Naive thymus-derived CD4-positive, alpha-beta T cell (primary cell): ENCODE data around the gene LRRFIP1. TPM values are rescaled to one million over a fixed set of nuclear protein-coding genes. Genes with fewer than 3 reads are reported as not detected.

ENCODE experiments used
- ATAC-seq: fragments of 150-1000 bp; cut with Tn5 transposase; 2 replicates; pipeline ENCODE4 v1.10.0; 2021; ENCODE audit warnings: mild to moderate bottlenecking, moderate library complexity
- CTCF ChIA-PET: fragments of 350-600 bp; sonication (Branson Sonifier 250); formaldehyde crosslinking; loops from one replicate; lab custom pipeline; 2021; ENCODE audit warnings: antibody characterized with exemption; lab: Charles Lee
- POLR2A ChIA-PET: fragments of 350-600 bp; sonication (Branson Sonifier 250); formaldehyde crosslinking; loops from one replicate; lab custom pipeline; 2021; ENCODE audit warnings: antibody characterized with exemption, inconsistent platforms; lab: Charles Lee
- DNase-seq, 9 donors: peaks; one replicate each; pipeline versions ENCODE4 v3.0.0 to v3.0.0-alpha.2; 2020 to 2022; ENCODE audit warnings: mixed read lengths in 1 of 9
- H3K27ac ChIP-seq: one replicate; pipeline ENCODE4 v1.7.0; 2013; ENCODE audit warnings: mild to moderate bottlenecking, low read depth, low read length, moderate library complexity
- H3K27me3 ChIP-seq, 2 donors: one replicate each; pipeline ENCODE4 v1.7.0; 2013; ENCODE audit warnings: low read length in 2 of 2, mild to moderate bottlenecking in 2 of 2, moderate library complexity in 2 of 2; ENCODE audit not compliant: control insufficient read depth in 2 of 2, insufficient read depth in 2 of 2
- H3K36me3 ChIP-seq, 3 experiments: 1 replicate in 2 of 3; 2 replicates in 1 of 3; pipeline ENCODE4 v1.7.0; 2013; ENCODE audit warnings: low read length in 3 of 3, mild to moderate bottlenecking in 3 of 3, moderate library complexity in 1 of 3; ENCODE audit not compliant: insufficient read depth in 3 of 3, control insufficient read depth in 2 of 3
- H3K4me1 ChIP-seq, 2 donors: one replicate each; pipeline ENCODE4 v1.7.0; 2013; ENCODE audit warnings: low read length in 2 of 2, mild to moderate bottlenecking in 2 of 2, moderate library complexity in 1 of 2; ENCODE audit not compliant: control insufficient read depth in 2 of 2, insufficient read depth in 2 of 2
- H3K4me3 ChIP-seq: 2 replicates; pipeline ENCODE4 v1.7.0; 2013; ENCODE audit warnings: mild to moderate bottlenecking, low read length
- H3K9me3 ChIP-seq, 3 experiments: 1 replicate in 2 of 3; 2 replicates in 1 of 3; pipeline ENCODE4 v1.7.0; 2013; ENCODE audit warnings: low read length in 3 of 3; ENCODE audit not compliant: control insufficient read depth in 2 of 3
- H3K27ac Mint-ChIP-seq, 9 donors: one replicate each; pipeline ENCODE4 v1.8.0; 2020 to 2022; ENCODE audit warnings: mixed read lengths in 9 of 9, mild to moderate bottlenecking in 8 of 9, moderate library complexity in 5 of 9, inconsistent platforms in 2 of 9
- H3K27me3 Mint-ChIP-seq, 5 donors: one replicate each; pipeline ENCODE4 v1.8.0; 2021 to 2022; ENCODE audit warnings: mixed read lengths in 5 of 5, mild to moderate bottlenecking in 1 of 5
- H3K36me3 Mint-ChIP-seq, 5 donors: one replicate each; pipeline ENCODE4 v1.8.0; 2020 to 2022; ENCODE audit warnings: mixed read lengths in 5 of 5, mild to moderate bottlenecking in 3 of 5, inconsistent platforms in 1 of 5
- H3K4me1 Mint-ChIP-seq, 7 donors: one replicate each; pipeline ENCODE4 v1.8.0; 2020 to 2022; ENCODE audit warnings: mixed read lengths in 7 of 7, mild to moderate bottlenecking in 3 of 7, inconsistent platforms in 1 of 7
- H3K4me3 Mint-ChIP-seq, 10 donors: one replicate each; pipeline ENCODE4 v1.8.0; 2020 to 2022; ENCODE audit warnings: mild to moderate bottlenecking in 10 of 10, mixed read lengths in 10 of 10, moderate library complexity in 6 of 10, inconsistent platforms in 2 of 10
- H3K9me3 Mint-ChIP-seq, 11 donors: one replicate each; pipeline ENCODE4 v1.8.0; 2020 to 2022; ENCODE audit warnings: mixed read lengths in 11 of 11, mild to moderate bottlenecking in 4 of 11, inconsistent platforms in 1 of 11, moderate library complexity in 1 of 11
- intact Hi-C, 2 donors: fragments of 100-400 bp; cut with micrococcal nuclease; formaldehyde crosslinking; loops; one replicate each; pipeline ENCODE4 v1.15.1; 2023
- polyA plus RNA-seq, 2 donors: library from polyadenylated mRNA; unstranded; fragments of 300-500 nt; fragmentation: Illumina TruSeq; gene quantifications; one replicate each; pipeline ENCODE4 v1.2.3, GENCODE V29; 2021
- total RNA-seq, 6 experiments: library from RNA in 5 of 6; stranded (reverse) in 5 of 6; gene quantifications; 1 replicate in 5 of 6; 2 replicates in 1 of 6; pipeline ENCODE4 v1.2.3 and lab custom pipeline; 2021 to 2026

LRRFIP1 gene
- total and polyA plus RNA-seq, 7 experiments from 2014 or later = 82.2 to 257 (median 105) TPM

GRCh38 chr2:237598468-237599208, 28.7 kb upstream of the LRRFIP1 start:
- no peak overlapping the region for H3K4me3 Mint-ChIP-seq
- POLR2A ChIA-PET = no interaction called here
- H3K9me3 Mint-ChIP-seq = peaks cover 0 to 3% (median 0%) of the 10 kb centered on the region in 11 donors
- DNase-seq (no peak), ATAC-seq (no peak)
- Histone ChIP-seq H3K4me1 (peaks cover 3 to 13% of the 10 kb centered on the region in 2 donors), H3K9me3 (no peaks in the 10 kb centered on the region), H3K27me3 (no peaks in the 10 kb centered on the region), H3K4me3 (no peak overlapping the region), H3K36me3 (no peaks in the 10 kb centered on the region), H3K27ac (no peak overlapping the region)
- no peaks in the 10 kb centered on the region for H3K27me3 Mint-ChIP-seq
- intact Hi-C loops = no loop called here
- H3K27ac Mint-ChIP-seq = peak overlapping the region in 8 of 9 donors; percentile 68 to 99 (median 81)
- no peaks in the 10 kb centered on the region for H3K36me3 Mint-ChIP-seq
- H3K4me1 Mint-ChIP-seq = peaks cover 18 to 29% (median 25%) of the 10 kb centered on the region in 7 donors
- CTCF ChIA-PET = no interaction called here

GRCh38 chr2:237599465-237600110, 27.8 kb upstream of the LRRFIP1 start:
- Histone ChIP-seq H3K36me3 (no peaks in the 10 kb centered on the region), H3K27me3 (no peaks in the 10 kb centered on the region), H3K4me1 (peaks cover 8 to 16% of the 10 kb centered on the region in 2 donors), H3K4me3 (no peak overlapping the region), H3K9me3 (no peaks in the 10 kb centered on the region), H3K27ac (no peak overlapping the region)
- DNase-seq (no peak), ATAC-seq (no peak)
- intact Hi-C loops = loop anchor here (5.0 to 10.0 kb wide), 2 partner anchors 98 to 175 kb away; no protein-coding TSS in a partner anchor
- Mint-ChIP-seq H3K27ac (peak overlapping the region in 7 of 9 donors; percentile 24 to 99 (median 87)), H3K4me1 (peaks cover 26 to 34% (median 31%) of the 10 kb centered on the region in 7 donors), H3K4me3 (no peak overlapping the region), H3K27me3 (no peaks in the 10 kb centered on the region), H3K9me3 (peaks cover 0 to 3% (median 0%) of the 10 kb centered on the region in 11 donors), H3K36me3 (no peaks in the 10 kb centered on the region)
- CTCF ChIA-PET = no interaction called here
- POLR2A ChIA-PET = no interaction called here

GRCh38 chr2:237600205-237600846, 27.1 kb upstream of the LRRFIP1 start:
- H3K9me3 Mint-ChIP-seq = peaks cover 0 to 3% (median 0%) of the 10 kb centered on the region in 11 donors
- ChIA-PET POLR2A (interaction anchor here (1.3 kb wide), 1 partner anchor 15 kb away, joined by 3 read pairs; no protein-coding TSS in a partner anchor), CTCF (no interaction called here)
- H3K36me3 Mint-ChIP-seq = no peaks in the 10 kb centered on the region
- ATAC-seq (no peak), DNase-seq (no peak)
- H3K27ac Mint-ChIP-seq = peak overlapping the region in 7 of 9 donors; percentile 24 to 99 (median 97)
- intact Hi-C loops = loop anchor here (5.0 to 10.0 kb wide), 2 partner anchors 97 to 176 kb away; no protein-coding TSS in a partner anchor
- Histone ChIP-seq H3K27me3 (no peaks in the 10 kb centered on the region), H3K4me3 (no peak overlapping the region), H3K9me3 (no peaks in the 10 kb centered on the region), H3K36me3 (no peaks in the 10 kb centered on the region), H3K27ac (no peak overlapping the region), H3K4me1 (peaks cover 8 to 23% of the 10 kb centered on the region in 2 donors)
- peaks cover 30 to 41% (median 34%) of the 10 kb centered on the region in 7 donors for H3K4me1 Mint-ChIP-seq
- H3K4me3 Mint-ChIP-seq = no peak overlapping the region
- no peaks in the 10 kb centered on the region for H3K27me3 Mint-ChIP-seq

- ATAC-seq (no peak), DNase-seq (no peak)
- intact Hi-C loops = loop anchor here (2.0 to 10.0 kb wide), 5 partner anchors 25 to 177 kb away; partner anchors contain the start of gene LRRFIP1 (in 1 of the 2)
- Mint-ChIP-seq H3K4me1 (peaks cover 27 to 43% (median 38%) of the 10 kb centered on the region in 7 donors), H3K27ac (peak overlapping the region in 8 of 9 donors; percentile 81 to 99 (median 96)), H3K27me3 (no peaks in the 10 kb centered on the region), H3K9me3 (peaks cover 0 to 3% (median 0%) of the 10 kb centered on the region in 11 donors), H3K36me3 (no peaks in the 10 kb centered on the region), H3K4me3 (no peak overlapping the region)
- Histone ChIP-seq H3K4me1 (peaks cover 8 to 23% of the 10 kb centered on the region in 2 donors), H3K36me3 (no peaks in the 10 kb centered on the region), H3K4me3 (no peak overlapping the region), H3K9me3 (no peaks in the 10 kb centered on the region), H3K27me3 (no peaks in the 10 kb centered on the region), H3K27ac (no peak overlapping the region)
- POLR2A ChIA-PET = interaction anchor here (1.1 to 1.3 kb wide), 2 partner anchors 14 to 92 kb away, joined by 3 read pairs; no protein-coding TSS in a partner anchor
- CTCF ChIA-PET = interaction anchor here (0.6 to 1.0 kb wide), 3 partner anchors 9 to 144 kb away, joined by 3 read pairs; no protein-coding TSS in a partner anchor
Observed at GRCh38 chr2:237601453-237602116, 25.8 kb upstream of the LRRFIP1 start.

- Histone ChIP-seq H3K27me3 (no peaks in the 10 kb centered on the region), H3K27ac (peak overlapping the region; percentile 4), H3K4me1 (peaks cover 8 to 23% of the 10 kb centered on the region in 2 donors), H3K9me3 (no peaks in the 10 kb centered on the region), H3K4me3 (no peak overlapping the region), H3K36me3 (no peaks in the 10 kb centered on the region)
- Mint-ChIP-seq H3K36me3 (no peaks in the 10 kb centered on the region), H3K27ac (peak overlapping the region; percentile 93 to 99 (median 97)), H3K9me3 (peaks cover 0 to 3% (median 0%) of the 10 kb centered on the region in 11 donors), H3K4me1 (peaks cover 27 to 43% (median 38%) of the 10 kb centered on the region in 7 donors), H3K27me3 (no peaks in the 10 kb centered on the region), H3K4me3 (peak overlapping the region in 4 of 10 donors; percentile 13 to 85 (median 70))
- ChIA-PET CTCF (interaction anchor here (0.6 to 1.5 kb wide), 4 partner anchors 16 to 142 kb away, joined by 3 to 7 read pairs (median 4); no protein-coding TSS in a partner anchor), POLR2A (interaction anchor here (0.6 to 2.4 kb wide), 4 partner anchors 10 to 516 kb away, joined by 3 to 6 read pairs (median 3); partner anchors contain the start of gene COPS8)
- intact Hi-C loops = loop anchor here (2.0 to 10.0 kb wide), 5 partner anchors 24 to 178 kb away; partner anchors contain the start of gene LRRFIP1 (in 1 of the 2)
- DNase-seq = no peak
- no peak for ATAC-seq
Observed at GRCh38 chr2:237602409-237602808, 25.0 kb upstream of the LRRFIP1 start.
